Left renal pelvis (tissue), 4 donors: Measurements from ENCODE around the gene CCDC88C. TPM values are rescaled to one million over a fixed set of nuclear protein-coding genes. Genes with fewer than 3 reads are reported as not detected.

Experiments
- DNase-seq, 4 donors: peaks; one replicate each; pipeline ENCODE4 v3.0.0-alpha.2; 2013; ENCODE audit warnings: low read depth in 4 of 4, low spot score in 3 of 4
- polyA plus RNA-seq, 4 donors: library from polyadenylated mRNA; unstranded; fragments of 120-200 nt; gene quantifications; one replicate each; pipeline ENCODE4 v1.2.1, GENCODE V29; 2013; ENCODE audit not compliant: insufficient read length in 4 of 4

The CCDC88C gene
- polyA plus RNA-seq, 4 donors = 8.9 to 46.7 (median 32.2) TPM

DNA sequence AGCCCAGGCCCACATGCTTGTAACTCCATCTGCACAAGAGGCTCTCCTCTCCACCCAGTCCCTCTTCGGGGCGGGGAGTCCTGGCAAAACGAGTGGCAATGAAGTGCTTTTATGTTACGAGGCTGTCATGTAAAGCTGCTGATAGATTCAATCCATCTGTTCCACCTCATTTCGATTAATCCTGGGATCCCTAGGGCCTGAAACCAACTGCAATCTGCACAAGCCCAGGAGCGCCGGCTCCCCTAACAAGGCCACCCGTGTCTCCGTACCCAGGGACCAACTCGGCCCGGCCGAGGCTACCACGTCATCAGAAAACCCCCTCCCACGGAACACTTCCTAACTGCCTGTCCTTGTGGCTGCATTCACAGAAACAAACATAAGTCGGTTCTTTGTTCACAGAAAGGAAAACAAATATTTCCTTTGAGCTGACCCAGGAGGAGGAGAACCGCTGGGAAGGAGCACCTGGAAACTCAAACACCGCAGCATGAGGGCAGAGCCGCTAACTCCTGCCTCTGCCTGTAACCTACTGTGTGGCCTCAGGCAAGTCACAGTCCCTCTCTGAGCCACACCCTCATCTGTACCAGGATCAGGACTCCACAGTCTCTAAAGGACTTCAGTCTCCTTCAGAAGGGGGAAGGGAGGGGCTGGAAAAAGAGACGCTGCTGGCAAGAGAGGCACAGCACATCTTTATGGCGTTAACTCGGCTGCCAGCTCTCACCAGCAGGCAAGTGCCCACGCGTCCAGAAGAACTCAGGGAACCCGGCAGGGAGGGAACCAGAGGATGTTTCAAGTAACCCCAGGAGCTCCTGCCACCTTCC, 47.8 kb downstream of the CCDC88C start:
- DNase-seq = no peak

DNA sequence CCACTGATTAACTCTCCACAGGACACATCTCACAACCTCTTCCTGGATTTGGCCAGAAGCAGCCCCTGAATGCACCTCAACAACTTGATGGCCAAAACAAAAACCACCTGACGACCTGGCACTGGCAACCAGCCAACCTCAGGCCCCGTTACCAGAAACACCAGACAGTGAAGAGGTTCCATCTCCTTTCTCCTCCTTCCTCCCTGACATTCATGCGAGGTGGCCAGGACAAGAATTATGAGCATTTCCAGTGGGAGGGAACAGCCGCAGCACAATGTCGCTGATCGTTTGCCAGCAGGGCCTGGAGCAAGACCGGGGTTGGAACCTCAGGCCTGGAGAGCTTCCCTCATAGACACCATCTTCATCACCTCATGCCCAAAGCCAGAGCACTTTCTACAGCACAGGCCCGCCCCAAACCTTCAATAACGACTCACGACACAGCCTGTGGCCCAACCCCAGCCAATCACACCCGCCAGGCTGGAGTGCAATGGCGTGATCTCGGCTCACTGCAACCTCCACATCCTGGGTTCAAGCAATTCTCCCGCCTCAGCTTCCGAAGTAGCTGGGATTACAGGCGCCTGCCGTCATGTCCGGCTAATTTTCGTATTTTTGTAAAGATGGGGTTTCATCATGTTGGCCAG, 48.7 kb downstream of the CCDC88C start:
- no peak for DNase-seq

DNA sequence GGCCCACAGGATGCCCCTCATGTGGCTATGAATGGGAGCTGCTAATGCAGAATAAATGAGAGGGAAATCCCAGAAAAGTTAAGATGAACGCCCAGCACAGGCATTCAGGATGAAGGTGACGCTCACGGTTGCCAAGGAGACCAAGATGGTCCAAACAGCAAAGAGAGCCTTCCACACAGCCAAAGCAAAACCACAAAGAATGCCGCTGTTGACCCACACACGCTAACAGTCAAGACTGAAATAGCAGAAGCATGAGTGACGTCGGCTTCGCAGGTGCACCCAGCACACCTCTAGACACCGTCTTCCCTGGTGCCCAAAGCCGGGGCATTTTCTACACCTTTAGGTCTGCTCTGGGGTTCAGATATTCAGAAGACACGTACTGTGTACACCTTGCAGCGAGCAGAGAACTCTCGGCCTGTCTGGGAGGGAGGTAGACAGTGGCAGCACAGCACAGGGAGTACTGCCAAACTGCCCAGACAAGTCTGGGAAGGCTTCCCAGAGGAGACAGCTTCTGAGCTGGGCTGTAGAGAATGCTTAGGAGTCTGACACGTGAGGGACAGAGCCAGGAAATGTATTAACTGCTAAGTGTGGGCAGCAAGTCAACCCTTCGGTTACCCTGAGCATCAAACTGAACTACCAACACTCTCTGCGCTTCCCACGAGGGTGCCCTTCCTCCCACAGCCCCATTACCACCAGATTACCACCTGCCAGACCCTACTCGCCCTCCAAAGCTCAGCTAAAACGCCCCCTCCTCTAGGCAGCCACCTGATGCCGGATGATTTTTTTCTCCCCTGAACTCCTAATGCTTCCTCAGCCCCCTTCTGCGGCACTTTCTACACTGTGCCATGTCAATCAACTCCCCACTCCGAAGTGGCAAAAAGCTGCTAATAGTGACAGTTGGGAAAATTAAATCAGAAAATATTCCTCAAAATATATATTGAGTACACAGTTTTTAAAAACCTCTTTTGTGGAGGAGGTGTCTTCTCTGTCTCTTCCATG, 50.1 kb downstream of the CCDC88C start:
- DNase-seq = no peak

DNA sequence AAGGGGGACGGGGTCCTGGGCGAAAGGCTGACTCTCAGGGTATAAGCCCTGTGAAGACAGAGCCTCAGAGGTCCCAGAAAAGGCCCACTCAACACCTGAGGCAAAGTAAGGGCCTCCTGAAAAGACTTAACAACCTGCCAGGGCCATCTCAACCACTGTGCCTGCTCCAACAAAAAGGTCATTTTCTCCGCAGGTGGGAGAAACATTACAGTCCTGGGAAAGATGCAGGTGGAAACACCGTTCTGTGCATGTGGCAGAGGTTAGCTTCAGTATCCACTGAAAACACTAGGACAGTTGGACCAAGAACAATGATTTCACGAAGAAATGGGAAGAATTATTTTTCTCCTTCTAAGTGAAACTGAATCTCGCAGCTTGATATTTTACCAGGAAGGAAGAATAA, 50.9 kb downstream of the CCDC88C start:
- no peak for DNase-seq

DNA sequence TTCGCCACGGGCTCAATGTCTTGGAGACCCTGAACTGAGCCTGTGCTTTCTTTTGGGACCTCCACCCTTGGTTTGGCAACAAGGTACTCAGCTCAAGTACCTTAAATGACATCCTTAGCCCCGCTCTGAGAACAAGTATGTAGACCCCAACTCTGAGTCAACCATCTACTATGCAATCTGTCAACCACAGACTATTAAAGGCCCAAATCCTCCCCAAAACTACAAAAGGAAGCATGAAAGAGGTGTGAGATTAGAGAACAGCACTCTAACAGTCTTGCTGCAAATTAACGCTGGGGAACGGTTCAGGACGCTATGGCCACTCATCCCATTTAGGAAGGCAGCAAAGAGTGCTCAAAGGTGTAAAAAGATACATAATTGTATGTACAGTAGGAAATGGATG, 52.1 kb downstream of the CCDC88C start:
- no peak for DNase-seq

DNA sequence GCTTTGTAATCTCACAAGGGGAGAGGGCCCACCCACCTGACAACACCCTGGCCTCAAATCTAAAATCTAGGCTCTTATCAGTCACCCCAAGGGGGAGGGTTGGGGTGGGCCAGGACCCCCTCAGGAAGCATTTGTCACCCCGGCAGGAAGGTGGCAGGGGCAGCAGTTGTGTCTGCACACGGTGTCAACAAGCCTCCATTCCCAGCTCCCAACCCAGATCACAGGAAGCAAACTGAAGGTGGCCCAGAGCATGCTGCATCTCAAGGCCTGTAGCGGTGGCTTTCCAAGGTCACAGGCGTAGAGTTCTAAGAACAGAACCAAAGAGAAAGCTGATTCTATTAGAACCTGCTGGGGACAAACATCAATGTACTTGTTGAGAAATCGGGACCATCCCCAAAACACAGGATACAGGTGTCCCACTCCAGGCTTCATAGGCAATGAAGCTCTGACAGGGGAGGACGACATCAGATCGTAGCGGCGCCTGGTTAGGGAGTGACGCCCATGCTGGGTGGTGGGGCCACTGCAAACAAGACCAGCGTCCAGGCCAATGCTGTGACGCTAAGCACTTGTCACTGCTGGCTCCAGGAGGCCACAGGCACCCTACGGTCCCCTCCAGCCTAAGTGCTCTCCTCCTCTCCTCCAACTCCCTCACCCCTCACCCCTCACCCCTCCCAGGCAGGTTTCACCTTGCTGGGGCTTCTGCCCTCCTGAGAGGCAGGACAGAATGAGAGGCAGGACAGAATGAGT, 52.9 kb downstream of the CCDC88C start:
- DNase-seq = no peak

DNA sequence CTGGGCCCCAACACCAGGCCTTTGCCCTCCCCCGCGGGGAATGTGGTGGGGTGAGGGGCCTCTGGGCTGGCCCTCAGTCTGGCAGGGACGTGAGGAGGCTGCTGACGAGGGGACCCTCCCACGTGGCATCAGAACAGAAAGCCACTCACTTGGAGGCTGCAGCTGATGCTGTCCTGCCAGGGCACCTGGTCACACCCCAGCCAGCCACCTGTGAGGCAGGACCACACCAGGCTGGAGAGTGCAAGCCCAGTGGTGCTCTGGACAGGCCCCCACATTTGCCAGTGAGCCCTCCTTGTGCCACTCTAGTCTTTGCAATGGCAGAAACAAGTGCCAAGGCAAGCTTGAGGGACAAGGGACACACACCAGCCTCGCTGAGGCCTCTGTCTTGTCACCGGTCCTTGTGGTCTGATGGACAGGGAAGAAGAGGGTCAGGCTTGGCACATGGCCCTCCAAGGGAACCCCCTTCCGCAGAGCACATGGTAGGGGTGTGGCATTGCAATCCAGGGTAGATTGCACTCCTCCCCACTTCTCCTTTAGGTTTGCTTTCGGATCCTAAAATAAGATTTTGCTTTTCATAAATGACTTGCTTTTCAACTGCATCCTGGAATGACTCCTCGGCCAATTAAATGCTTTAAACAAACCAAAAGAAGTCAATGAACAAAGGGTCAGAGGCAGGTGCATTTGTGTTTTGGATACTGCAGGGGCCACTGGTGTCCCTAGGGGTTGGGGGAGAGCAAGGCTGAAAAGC, 53.7 kb downstream of the CCDC88C start:
- DNase-seq = no peak

DNA sequence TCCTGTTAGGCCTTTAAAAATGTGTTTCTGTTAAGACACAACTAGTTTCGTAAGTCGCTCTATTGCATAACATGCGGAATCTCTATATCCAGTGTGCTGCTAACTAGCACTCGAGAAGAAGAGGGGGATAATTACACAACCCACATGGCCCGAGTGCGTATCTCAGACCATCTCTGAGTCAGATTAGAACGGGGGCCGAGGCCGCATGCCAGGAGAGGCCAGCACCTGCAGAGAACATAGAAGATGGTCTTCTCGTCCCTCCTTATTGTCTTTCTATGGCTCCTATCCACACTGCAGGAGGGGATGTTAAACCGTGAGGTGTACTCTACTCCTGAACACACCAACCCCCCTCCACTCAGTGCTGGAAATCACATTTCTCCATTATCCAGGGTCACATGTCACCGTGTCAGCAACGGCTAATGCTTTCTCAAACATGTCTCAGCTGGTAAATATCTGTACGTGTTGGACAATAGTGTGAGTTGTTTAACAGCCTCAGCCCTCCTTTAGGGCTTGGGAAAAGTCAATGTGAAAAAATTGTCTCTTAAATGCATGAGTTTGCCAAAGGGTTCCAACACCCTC, 56.3 kb downstream of the CCDC88C start:
- DNase-seq = no peak

DNA sequence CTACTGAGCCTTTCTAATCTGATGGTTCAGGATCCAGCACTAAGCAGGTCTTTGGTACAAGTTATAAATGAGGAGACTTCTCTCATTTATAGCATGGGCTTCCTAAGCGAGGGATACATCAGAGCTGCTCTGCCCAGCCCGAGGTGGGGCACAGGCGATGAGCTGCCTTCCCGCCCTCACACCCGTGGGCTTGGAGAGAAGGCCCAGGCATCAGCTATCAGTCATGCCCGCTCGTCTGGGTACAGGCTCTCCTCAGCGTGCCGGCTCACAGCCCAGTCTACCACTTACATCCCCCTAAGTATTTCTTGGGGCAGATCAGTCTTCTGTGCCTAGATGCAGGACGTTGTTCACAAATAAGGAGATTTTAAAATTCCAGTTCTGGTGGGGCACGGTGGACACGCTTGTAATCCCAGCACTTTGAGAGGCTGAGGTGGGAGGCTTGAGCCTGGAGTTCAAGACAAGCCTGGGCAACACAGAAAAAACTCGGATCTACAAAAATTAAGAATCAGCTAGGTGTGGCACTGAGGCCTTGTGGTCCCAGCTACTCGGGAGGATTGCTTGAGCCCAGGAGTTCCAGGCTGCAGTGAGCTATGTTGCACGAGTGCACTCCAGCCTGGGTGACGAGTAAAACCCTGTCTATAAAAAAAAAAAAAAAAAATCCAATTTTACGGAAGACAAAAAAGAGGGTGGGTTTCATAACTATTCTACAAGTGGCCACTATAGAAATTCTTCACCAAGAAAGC, 57.0 kb downstream of the CCDC88C start:
- DNase-seq = no peak

DNA sequence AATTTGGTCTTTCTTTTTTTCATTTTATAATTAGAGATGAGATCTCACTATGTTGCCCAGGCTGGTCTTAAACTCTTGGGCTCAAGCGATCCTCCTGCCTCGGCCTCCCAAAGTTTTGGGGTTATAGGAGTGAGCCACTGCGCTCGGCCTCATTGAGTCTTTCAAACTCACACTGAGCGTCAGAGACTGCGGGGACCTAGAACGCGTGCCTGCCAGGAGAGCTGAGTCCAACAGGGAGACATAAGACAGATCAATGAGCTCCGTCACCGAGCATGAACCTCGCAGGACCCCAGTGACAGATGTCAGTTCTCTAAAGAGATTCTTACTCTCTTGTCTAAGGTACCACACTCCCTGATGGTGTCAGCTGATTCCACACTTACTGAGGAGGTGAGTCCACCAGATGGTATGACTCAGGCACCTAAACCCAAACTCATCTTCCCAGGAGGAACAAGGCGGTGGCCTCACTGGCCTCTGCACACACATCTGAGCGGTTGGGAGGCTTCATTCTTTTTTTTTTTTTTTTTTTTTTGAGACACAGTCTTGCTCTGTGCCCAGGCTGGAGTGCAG, 58.9 kb downstream of the CCDC88C start:
- no peak for DNase-seq

DNA sequence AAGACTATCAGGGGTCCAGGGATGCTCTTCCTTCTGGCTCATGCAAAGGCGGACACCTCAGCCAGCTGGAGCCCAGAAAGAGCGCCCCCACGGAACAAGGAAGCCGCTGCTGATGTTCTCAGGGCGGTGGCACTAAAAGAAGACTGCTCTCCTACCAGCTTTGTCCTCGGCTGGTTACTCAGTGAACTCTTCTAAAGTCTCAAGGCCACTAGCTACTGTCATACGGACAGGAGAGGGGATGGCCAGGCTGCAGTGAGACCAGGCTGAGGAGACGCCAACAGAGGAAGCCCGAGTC, 59.6 kb downstream of the CCDC88C start:
- DNase-seq = no peak

DNA sequence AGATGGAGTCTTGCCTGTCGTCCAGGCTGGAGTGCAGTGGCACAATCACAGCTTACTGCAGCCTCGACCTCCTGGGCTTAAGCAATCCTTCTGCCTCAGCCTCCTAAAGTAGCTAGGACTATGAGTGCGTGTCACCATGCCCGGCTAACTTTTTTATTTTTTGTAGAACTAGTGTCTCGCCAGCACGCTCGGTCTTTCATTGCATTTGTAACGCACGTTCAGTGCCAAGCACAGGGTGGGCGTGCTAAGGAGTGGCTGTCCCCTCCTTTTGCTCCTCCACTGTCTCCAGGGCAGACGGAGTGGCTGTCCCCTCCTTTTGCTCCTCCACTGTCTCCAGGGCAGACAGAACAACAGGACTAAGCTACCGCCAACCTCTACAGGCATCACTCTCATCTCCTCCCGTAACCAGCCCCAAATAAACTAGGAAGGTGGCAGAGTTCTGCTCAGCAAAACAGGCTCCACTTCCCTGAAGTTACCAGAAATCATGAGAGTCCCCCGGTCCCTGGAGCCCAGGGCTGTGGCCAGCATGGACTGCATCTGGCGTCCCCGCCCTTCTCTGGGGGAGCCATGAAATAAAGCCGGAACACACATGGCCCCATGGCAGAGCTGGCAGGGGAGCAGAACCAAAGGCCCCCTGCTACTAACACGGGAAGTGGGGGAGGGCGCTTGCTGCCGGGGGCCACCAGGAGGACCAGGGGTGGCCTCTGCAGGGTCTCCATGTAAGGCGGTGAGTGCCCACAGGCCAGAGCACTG, 60.2 kb downstream of the CCDC88C start:
- DNase-seq = no peak

DNA sequence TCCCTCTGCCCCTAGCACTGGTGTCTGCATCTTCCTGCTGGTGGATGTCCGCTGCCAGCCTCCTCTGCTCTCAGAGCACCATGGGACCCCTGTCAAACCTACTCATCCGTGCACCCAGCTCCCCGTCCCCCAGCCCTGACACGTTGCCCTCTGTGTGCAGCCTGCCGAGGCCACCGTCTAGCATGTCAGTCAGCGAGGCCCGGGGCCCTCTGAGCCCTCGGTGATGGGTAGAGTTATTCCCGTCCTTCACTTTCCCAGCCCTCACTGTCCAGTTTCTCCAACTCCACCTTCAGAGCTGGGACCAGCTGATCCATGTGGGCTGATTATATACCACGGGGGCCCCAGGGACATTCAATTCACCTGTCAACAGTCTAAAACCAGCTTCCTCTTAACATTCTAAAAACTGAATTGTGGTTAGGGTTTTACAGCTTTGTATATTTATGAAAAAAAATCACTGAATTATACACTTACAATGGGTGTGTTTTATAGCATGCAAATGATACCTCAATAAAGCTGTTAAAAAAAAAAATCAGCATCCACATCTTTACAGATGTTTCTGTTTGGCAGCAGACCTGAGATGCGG, 61.3 kb downstream of the CCDC88C start:
- DNase-seq = no peak

DNA sequence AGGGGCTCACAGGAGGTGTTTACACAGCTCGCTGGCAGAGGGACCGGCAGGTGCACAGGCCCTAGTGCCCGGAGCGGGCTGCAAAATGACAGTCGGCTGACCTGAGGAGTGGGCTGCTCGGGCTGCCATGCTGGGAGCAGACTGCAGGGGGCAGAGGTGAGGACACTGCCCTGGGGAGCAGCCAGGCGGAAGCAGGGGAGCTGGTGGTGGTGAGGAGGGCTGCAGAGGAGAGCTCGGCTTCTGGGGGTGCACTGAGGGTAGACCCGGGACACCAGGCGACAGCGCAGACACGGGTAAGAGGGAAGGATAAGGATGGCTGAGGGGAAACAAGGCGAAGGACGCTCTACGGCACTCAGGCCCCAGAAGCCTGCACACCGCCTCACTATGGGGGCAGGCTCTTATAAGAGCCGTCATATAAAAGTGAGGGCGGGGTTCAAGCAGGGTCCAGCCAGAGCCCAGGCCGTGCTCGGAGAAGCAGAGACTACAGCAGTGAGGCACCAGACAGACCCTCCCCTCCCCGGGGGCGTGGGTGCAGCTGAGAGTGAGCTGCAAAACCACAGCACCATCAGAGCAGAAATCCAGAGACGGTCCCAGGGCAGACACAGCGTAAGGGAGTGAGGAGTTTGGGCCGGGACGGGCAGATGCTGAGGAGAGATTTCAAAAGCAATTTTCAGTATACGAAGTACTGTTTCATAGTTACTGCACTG, 62.5 kb downstream of the CCDC88C start:
- DNase-seq = no peak

DNA sequence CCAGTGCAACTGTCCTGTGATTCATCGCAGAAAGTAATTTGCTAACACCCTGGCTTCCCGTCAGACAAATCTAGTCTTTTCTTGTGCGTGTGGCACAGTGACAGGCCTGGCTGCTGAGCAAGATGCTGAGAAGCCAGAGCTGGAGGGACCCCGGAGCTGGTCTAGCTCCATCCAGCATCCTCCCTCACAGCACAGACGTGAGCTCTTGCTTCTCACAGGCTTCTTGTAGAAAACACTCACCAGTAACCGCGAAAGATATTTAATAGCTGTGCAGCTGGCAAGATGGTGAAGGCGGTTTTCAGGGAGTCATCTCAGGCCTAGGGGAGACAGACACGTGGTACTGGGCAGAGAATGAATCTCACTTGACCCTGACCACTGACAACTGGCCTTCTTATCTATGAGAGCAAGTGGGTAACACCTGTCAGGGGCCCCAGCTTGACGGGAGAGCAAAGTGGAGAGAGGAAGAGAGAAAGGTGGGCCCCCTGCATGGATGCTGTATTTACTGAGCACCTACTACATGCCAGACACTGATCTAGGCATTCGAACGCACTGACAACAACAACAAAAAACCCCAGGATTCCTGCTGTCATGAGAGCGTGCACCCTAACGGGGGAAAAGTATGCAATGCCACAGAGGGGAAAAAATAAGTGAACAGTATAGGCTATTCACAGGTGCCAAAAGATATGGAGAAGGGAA, 63.3 kb downstream of the CCDC88C start:
- DNase-seq = no peak
